ENCODE results near the gene CACNA2D2. TPM values are rescaled to one million over a fixed set of nuclear protein-coding genes. Genes with fewer than 3 reads are reported as not detected.

The CACNA2D2 gene
- total and polyA plus RNA-seq, 4 donors = 28.2 to 111 (median 69.1) TPM

DNA sequence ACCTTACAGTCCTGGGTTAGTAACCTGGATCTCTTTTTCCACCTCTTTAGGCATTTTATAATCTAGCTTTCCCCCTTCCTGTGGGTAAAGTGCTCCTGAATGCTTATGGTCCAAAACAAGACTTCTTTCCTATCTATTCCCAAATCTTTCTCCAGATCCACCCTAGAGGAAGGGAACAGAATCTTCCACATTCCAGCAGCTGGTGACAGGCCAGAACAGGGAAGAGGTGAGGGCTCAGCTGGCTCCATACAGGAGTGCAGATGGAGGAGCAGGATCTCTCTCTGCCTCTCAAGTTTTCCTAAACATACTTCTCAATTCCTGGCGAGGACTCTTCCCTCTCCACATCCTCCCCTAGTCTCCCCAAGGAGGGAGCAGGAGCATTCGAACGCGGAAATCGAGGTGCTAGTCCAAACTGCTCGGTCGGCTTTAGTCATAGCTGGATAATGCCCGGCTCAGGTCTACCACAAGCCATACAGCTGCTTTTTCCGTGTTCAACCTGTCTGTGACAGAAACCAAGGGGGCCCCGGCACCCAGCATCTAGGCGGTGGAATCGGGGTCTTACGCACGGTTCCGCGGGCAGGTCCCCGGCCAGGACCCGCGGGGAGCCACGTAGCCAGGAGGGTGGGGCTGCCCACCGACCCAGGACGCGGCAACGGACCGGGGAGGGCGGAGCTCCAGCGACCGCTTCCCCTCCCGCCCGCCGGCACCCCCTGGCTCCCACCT lies 166.8 kb downstream of the CACNA2D2 start:
- Histone ChIP-seq H3K9ac (ENCODE audit: insufficient read depth in 1 of 2, low read length in 2 of 2) (peak overlapping the region; percentile 63 to 89), H3K27ac (ENCODE audit: low read depth in 1 of 2, low read length in 1 of 2) (peak overlapping the region; percentile 89 to 96), H3K9me3 (ENCODE audit: control insufficient read depth in 4 of 4, insufficient read depth in 3 of 4, low read length in 3 of 4) (no peaks in the 10 kb centered on the region), H3K4me1 (ENCODE audit: control insufficient read depth in 5 of 5, insufficient read depth in 5 of 5, low read length in 5 of 5) (peaks cover 10 to 53% (median 20%) of the 10 kb centered on the region in 5 donors), H3K36me3 (ENCODE audit: control insufficient read depth in 4 of 4, insufficient read depth in 4 of 4, low read length in 4 of 4) (peaks cover 4 to 13% (median 9%) of the 10 kb centered on the region in 4 donors), H3K4me3 (peak overlapping the region; percentile 90), H3K27me3 (ENCODE audit: control insufficient read depth in 3 of 3, insufficient read depth in 3 of 3, low read length in 2 of 3) (peaks cover 0 to 5% (median 0%) of the 10 kb centered on the region in 3 donors)
- ATAC-seq (ENCODE audit: insufficient read depth, low FRiP score) (peak; percentile 10), DNase-seq (no peak)
- TF ChIP-seq, protein P1, sequence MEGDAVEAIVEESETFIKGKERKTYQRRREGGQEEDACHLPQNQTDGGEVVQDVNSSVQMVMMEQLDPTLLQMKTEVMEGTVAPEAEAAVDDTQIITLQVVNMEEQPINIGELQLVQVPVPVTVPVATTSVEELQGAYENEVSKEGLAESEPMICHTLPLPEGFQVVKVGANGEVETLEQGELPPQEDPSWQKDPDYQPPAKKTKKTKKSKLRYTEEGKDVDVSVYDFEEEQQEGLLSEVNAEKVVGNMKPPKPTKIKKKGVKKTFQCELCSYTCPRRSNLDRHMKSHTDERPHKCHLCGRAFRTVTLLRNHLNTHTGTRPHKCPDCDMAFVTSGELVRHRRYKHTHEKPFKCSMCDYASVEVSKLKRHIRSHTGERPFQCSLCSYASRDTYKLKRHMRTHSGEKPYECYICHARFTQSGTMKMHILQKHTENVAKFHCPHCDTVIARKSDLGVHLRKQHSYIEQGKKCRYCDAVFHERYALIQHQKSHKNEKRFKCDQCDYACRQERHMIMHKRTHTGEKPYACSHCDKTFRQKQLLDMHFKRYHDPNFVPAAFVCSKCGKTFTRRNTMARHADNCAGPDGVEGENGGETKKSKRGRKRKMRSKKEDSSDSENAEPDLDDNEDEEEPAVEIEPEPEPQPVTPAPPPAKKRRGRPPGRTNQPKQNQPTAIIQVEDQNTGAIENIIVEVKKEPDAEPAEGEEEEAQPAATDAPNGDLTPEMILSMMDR (IDR thresholded peaks at IDR 0.05; ENCODE audit: control extremely low read depth, extremely low read depth) = no peak
- 1 to 3% methylated on average over 26 to 31 of the region's 31 CpGs for WGBS, 2 donors

DNA sequence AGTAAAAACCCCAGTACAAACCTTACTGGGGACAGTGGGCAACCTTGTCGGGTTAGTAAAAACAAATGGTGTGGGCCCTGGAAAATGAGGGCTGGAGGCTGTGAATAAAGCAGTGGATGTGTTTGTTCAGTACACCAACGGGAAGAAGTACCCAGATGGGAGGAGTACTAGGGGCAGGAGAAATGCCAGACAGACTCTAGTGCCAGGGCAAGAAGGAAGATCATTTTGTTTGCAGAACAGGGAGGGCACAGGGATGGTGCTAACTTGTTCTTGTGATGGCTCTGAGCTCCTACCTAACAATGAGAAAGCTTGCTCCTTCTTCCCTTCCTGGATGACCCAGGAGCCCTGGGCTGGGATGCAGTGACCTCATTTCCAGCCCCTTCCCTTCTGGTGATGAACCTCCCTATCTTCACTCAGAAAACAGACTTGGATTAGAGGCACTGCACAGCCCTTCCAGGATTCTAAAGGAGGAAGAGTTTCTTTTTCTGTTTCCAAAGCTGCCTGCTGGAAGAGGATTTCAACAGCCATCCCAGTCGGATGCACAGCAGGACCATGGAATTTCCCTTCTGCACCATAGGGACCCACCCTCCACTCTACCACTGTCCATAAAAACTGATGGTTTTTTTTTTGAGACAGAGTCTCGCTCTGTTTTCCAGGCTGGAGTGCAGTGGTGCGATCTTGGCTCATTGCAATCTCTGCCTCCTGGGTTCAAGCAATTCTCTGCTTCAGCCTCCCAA lies 168.9 kb downstream of the CACNA2D2 start:
- Histone ChIP-seq H3K4me3 (no peak overlapping the region), H3K27me3 (ENCODE audit: control insufficient read depth in 3 of 3, insufficient read depth in 3 of 3, low read length in 2 of 3) (no peaks in the 10 kb centered on the region), H3K27ac (ENCODE audit: low read depth in 1 of 2, low read length in 1 of 2) (peak overlapping the region; percentile 86 to 89), H3K4me1 (ENCODE audit: control insufficient read depth in 5 of 5, insufficient read depth in 5 of 5, low read length in 5 of 5) (peaks cover 10 to 32% (median 15%) of the 10 kb centered on the region in 5 donors), H3K9ac (ENCODE audit: insufficient read depth in 1 of 2, low read length in 2 of 2) (peak overlapping the region in 1 of 2 donors; percentile 26), H3K9me3 (ENCODE audit: control insufficient read depth in 4 of 4, insufficient read depth in 3 of 4, low read length in 3 of 4) (no peaks in the 10 kb centered on the region), H3K36me3 (ENCODE audit: control insufficient read depth in 4 of 4, insufficient read depth in 4 of 4, low read length in 4 of 4) (peaks cover 24 to 33% (median 30%) of the 10 kb centered on the region in 4 donors)
- DNase-seq (no peak), ATAC-seq (ENCODE audit: insufficient read depth, low FRiP score) (no peak)
- TF ChIP-seq, protein P1 (IDR thresholded peaks at IDR 0.05; ENCODE audit: control extremely low read depth, extremely low read depth) = no peak
- WGBS, 2 donors = 52 to 63% methylated on average over 5 of the region's 5 CpGs

GRCh38 chr3:50333744-50334328 lies 169.6 kb downstream of the CACNA2D2 start:
- WGBS, 2 donors = 57 to 64% methylated on average over 12 of the region's 12 CpGs
- TF ChIP-seq, protein P1 (IDR thresholded peaks at IDR 0.05; ENCODE audit: control extremely low read depth, extremely low read depth) = no peak
- DNase-seq (peak in 2 of 3 donors; percentile 33 to 65), ATAC-seq (ENCODE audit: insufficient read depth, low FRiP score) (no peak)
- Histone ChIP-seq H3K9me3 (ENCODE audit: control insufficient read depth in 4 of 4, insufficient read depth in 3 of 4, low read length in 3 of 4) (no peaks in the 10 kb centered on the region), H3K4me3 (no peak overlapping the region), H3K27ac (ENCODE audit: low read depth in 1 of 2, low read length in 1 of 2) (peak overlapping the region; percentile 86 to 89), H3K4me1 (ENCODE audit: control insufficient read depth in 5 of 5, insufficient read depth in 5 of 5, low read length in 5 of 5) (peaks cover 8 to 29% (median 13%) of the 10 kb centered on the region in 5 donors), H3K36me3 (ENCODE audit: control insufficient read depth in 4 of 4, insufficient read depth in 4 of 4, low read length in 4 of 4) (peaks cover 27 to 35% (median 32%) of the 10 kb centered on the region in 4 donors), H3K9ac (ENCODE audit: insufficient read depth in 1 of 2, low read length in 2 of 2) (peak overlapping the region in 1 of 2 donors; percentile 26), H3K27me3 (ENCODE audit: control insufficient read depth in 3 of 3, insufficient read depth in 3 of 3, low read length in 2 of 3) (no peaks in the 10 kb centered on the region)

All from lung (tissue), 12 donors.